GM13977 (cell line): ENCODE measurements around the gene MN1.

ENCODE experiments used
- DNase-seq: peaks from one replicate; pipeline ENCODE4 v3.0.0; 2012; ENCODE audit warnings: low spot score
- in situ Hi-C: fragments of 300-500 bp; cut with MboI; formaldehyde crosslinking; loops from one replicate; pipeline ENCODE4 v1.12.0; 2022; ENCODE audit warnings: low sequenced_read_pairs, low pct_unique_long_range_greater_than_20kb, mixed read lengths, inconsistent platforms; ENCODE audit not compliant: unreplicated experiment
- TF ChIP-seq, protein P1 (sequence below): IDR thresholded peaks from 2 replicates; pipeline ENCODE4 v1.5.1; 2012; ENCODE audit warnings: mild to moderate bottlenecking, control low read depth; ENCODE audit not compliant: insufficient read depth; ENCODE audit errors: extremely low read depth, missing control alignments

The MN1 gene

DNA sequence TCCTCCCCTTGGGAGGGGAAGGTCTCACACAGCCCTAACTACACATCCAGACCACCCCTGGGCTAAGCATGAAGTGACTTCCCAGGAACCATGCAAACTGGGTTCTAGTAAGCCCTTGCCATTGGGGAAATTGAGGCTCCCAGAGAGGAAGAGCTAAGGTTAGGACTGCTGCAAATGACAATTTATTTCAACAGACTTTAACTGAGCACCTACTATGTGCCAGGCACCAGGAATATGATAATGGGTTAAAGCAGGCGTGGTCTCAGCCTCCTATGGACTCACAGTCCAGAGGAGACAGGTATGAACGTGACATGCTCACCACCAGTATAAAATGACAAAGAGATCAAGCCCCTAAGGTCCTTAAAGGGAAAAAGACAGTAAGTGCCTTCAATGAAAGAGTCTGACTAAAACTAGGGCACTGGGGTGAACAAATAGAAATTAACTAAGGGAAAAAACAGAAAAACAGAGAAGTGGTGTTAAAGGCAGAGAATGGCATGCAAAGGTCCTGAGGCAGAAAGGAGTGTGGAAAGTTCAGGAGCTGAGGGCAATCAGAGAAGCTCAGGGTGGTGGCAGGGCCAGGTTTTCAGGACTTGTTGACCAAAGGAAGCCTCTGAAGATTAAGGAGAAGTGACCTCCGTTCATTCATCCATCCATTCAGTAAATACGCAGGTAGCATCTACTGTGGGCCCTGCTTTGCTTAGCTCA, 14.4 kb upstream of the MN1 start:
- TF ChIP-seq, protein P1, sequence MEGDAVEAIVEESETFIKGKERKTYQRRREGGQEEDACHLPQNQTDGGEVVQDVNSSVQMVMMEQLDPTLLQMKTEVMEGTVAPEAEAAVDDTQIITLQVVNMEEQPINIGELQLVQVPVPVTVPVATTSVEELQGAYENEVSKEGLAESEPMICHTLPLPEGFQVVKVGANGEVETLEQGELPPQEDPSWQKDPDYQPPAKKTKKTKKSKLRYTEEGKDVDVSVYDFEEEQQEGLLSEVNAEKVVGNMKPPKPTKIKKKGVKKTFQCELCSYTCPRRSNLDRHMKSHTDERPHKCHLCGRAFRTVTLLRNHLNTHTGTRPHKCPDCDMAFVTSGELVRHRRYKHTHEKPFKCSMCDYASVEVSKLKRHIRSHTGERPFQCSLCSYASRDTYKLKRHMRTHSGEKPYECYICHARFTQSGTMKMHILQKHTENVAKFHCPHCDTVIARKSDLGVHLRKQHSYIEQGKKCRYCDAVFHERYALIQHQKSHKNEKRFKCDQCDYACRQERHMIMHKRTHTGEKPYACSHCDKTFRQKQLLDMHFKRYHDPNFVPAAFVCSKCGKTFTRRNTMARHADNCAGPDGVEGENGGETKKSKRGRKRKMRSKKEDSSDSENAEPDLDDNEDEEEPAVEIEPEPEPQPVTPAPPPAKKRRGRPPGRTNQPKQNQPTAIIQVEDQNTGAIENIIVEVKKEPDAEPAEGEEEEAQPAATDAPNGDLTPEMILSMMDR = no peak
- in situ Hi-C loops = no loop called here
- no peak for DNase-seq

DNA sequence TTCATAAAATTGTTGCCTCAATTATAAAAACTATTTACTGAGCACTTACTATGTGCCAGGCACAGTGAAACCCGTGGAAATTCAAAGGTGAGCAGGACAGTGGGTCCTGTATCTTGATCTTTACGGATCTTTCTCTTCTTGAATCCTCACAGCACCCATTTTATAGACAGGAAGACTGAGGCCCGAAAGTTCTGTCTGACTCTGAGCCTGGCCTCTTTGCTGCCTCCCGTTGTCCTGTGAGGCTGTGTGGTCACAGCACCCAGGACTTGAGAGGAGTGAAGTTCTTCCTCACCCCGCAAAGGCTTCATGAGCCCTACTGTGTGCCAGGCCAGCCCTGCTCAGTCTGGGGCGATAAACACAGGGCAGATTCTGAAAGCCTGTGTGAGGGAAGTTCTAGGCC, 13.4 kb upstream of the MN1 start:
- no peak for DNase-seq
- in situ Hi-C loops = no loop called here
- TF ChIP-seq, protein P1 = no peak

DNA sequence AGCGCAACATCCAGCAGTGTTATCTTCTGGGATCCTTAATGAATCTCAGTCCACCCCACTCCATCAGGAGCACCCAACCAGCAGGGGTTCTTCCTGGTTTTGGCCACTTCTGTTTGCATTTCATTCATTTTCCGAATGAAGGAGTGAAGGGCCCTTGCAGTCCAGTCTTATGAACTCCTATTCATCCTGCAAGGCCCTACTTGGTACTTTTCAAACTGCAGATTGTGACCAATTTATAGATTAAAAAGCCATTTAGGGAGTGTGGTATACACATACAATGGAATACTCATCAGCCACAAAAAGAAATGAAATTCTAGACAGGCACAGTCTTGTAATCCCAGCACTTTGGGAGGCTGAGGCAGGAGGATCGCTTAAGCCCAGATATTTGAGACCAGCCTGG, 10.2 kb upstream of the MN1 start:
- in situ Hi-C loops = no loop called here

DNA sequence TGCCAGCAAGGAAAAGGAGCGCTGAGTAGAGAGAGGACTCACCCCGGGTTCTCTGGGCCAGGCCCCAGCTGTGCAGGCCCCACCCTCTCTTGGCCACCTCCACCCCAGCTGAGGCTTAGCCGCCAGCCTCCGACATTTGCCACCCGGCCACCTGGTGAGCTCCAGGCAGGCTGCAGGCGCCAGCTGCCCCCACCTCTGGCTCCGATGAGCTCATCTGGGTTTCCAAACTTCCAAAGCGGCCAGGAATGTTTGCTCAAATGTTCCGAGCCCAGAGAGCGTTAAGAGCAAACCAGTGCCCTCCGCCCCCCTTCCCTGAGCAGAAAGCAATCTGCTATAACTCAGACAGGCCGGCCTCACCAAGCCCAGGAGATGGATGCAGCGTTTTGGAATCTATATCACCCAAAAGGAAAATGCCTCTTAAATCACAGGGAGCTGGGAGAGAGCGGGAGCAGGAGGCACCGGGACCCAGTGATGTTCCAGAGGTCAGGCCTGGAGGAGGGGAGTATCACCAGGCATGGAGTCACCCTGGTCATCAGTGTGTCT, 9.1 kb upstream of the MN1 start:
- TF ChIP-seq, protein P1 = no peak
- no peak for DNase-seq
- in situ Hi-C loops = no loop called here

More for the DNA sequence above, 10.2 kb upstream of the MN1 start:
- no peak for DNase-seq
- TF ChIP-seq, protein P1 = no peak

DNA sequence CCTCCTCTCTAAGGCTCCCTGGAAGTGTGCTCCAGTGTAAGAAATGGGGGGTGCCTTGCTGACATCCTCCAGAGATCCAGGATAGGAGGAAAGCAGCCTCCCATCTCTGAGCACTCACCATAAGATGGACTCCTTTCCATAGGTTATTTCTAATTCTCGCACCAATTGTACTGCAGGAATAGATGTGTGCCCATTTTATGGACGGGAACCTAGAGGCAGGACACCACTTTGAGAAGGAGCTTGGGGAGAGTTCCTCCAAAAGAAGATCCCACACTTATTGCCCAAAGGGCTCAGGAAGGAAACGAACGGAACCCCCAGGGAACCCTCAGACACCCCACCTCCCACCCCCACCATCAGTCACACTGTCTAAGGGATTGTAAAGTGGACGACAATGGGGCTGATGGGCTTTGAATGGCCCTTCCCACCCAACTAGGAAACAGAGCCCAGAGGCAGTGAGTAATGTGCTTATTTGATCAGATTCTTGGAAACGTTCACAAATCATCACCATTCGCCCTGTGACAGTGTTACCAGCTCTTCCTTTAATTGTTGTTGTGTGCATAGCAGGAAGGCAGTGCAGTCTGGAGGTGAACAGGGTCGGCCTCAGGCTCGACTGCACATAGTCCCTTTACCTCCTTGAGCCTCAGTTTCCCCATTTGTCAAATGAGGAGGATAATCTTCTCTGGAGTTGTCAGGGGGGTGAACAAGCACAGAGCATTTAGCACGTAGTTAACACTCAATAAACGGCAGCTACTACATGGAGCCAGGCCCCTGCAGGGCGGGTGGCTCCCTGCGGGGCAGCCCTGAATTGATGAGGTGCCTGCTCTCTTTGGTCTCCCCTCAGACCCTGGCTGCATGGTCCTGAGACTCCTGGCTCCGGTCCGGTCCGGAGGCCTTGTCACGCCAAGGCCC, 8.4 kb upstream of the MN1 start:
- in situ Hi-C loops = no loop called here
- TF ChIP-seq, protein P1 = no peak
- no peak for DNase-seq

DNA sequence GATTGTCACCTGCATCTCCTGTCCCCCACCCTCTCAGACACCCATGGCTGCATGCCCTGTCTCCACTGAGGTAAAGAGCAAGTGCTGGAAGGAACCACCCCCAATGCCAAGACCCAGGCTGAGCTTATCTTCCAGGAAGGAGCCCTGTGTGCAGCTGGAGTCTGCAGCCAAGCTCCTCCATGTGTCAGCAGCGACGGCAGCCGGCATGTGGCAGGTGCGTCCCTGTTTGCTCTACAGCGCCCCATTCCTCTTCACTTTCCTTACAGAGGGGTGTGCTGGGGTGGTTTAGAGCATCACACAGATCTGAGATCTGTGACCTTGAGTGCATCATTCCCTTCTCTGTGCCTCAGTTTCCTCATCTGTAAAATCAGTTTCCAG, 7.7 kb upstream of the MN1 start:
- DNase-seq = no peak
- in situ Hi-C loops = no loop called here
- TF ChIP-seq, protein P1 = no peak
